Immature natural killer cell (primary cell): ENCODE results near the gene C3orf20. TPM values are rescaled to one million over a fixed set of nuclear protein-coding genes. Genes with fewer than 3 reads are reported as not detected.

Experiments
- DNase-seq, 3 donors: peaks; one replicate each; pipeline ENCODE4 v3.0.0; 2022; ENCODE audit warnings: mixed read lengths in 1 of 3
- H3K27ac Mint-ChIP-seq, 6 donors: one replicate each; pipeline ENCODE4 v1.8.0; 2020; ENCODE audit warnings: mixed read lengths in 6 of 6, mild to moderate bottlenecking in 5 of 6, inconsistent platforms in 4 of 6, moderate library complexity in 3 of 6
- H3K27me3 Mint-ChIP-seq, 3 donors: one replicate each; pipeline ENCODE4 v1.8.0; 2020 to 2021; ENCODE audit warnings: low read depth in 3 of 3, mild to moderate bottlenecking in 3 of 3, mixed read lengths in 3 of 3, moderate library complexity in 3 of 3, inconsistent platforms in 1 of 3
- H3K36me3 Mint-ChIP-seq, 3 donors: one replicate each; pipeline ENCODE4 v1.8.0; 2020; ENCODE audit warnings: mixed read lengths in 3 of 3, inconsistent platforms in 2 of 3, mild to moderate bottlenecking in 2 of 3
- H3K4me1 Mint-ChIP-seq, 2 donors: one replicate each; pipeline ENCODE4 v1.8.0; 2020; ENCODE audit warnings: inconsistent platforms in 2 of 2, mild to moderate bottlenecking in 2 of 2, mixed read lengths in 2 of 2, moderate library complexity in 1 of 2
- H3K4me3 Mint-ChIP-seq, 5 donors: one replicate each; pipeline ENCODE4 v1.8.0; 2020; ENCODE audit warnings: mild to moderate bottlenecking in 5 of 5, mixed read lengths in 5 of 5, inconsistent platforms in 3 of 5, moderate library complexity in 3 of 5
- H3K9me3 Mint-ChIP-seq, 6 donors: one replicate each; pipeline ENCODE4 v1.8.0; 2020; ENCODE audit warnings: mild to moderate bottlenecking in 6 of 6, mixed read lengths in 6 of 6, inconsistent platforms in 4 of 6, moderate library complexity in 3 of 6
- polyA plus RNA-seq, 3 donors: library from polyadenylated mRNA; unstranded; fragments of 300-500 nt; fragmentation: Illumina TruSeq; gene quantifications; one replicate each; pipeline ENCODE4 v1.2.3, GENCODE V29; 2021

The C3orf20 gene
- polyA plus RNA-seq, 3 donors from 2014 or later, result not detected

DNA sequence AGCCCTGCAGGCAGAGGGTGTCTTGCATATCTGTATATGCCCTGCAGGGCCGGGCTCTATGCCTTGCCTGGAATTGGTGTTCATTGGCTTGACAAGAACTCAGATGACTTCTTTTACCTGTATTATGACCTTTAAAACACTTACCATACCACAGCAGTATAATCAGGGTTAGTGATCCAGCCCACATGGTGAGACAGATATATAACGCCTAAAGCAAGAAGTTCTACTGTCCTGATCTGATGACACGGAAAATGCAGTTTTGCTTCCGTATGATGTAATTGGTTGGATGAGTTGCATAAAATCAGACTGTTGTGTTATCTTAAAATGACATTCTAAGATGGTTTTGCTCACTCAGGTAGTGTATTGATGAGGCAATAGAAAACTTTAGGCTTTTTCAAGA, 14.0 kb upstream of the C3orf20 start:
- no peak for DNase-seq
- Mint-ChIP-seq H3K27ac (peak overlapping the region in 1 of 6 donors; percentile 19), H3K36me3 (peaks cover 13 to 72% (median 40%) of the 10 kb centered on the region in 3 donors), H3K4me3 (peak overlapping the region in 1 of 5 donors; percentile 16), H3K4me1 (peaks cover 8 to 21% of the 10 kb centered on the region in 2 donors), H3K27me3 (no peaks in the 10 kb centered on the region), H3K9me3 (no peaks in the 10 kb centered on the region)

DNA sequence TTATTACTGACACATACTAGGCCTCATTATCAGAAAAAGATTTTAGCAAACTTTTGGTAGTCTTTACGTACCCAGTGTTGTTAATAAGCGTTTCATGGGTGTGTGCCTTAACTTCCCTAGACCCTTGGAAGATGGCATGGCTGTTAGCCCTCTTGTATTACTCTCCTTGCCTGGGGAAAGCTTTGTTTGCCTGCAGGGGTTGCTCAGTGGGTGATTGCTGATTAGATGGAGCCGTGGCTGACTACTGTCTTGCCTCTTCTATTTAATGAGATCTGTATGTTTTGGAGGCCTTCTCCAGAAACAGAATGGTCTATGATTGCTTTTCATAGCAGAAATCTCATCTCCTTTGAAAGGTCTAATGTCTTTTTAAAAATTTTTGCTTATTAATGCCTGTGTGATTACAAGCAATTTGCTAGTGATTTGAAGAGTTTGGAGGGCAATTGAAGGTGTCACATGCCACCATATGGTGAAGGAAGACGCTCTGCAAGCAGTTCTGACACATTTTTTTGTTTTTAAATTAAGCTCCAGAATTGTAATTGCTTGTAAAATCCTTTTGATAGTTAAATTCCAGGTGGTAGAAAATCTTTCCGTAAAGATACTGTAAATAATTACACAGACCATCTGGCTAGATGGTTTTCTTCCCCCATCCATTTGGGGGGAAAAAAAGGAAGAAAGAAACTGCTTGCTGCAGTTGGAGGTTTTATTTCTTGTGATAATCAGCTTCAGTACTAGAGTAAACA, 11.4 kb upstream of the C3orf20 start:
- H3K4me1 Mint-ChIP-seq, result peaks cover 0 to 10% of the 10 kb centered on the region in 2 donors
- peaks cover 15 to 72% (median 42%) of the 10 kb centered on the region in 3 donors for H3K36me3 Mint-ChIP-seq
- no peak for DNase-seq
- peak overlapping the region in 2 of 6 donors; percentile 23 to 34 for H3K27ac Mint-ChIP-seq
- peaks cover 0 to 2% (median 0%) of the 10 kb centered on the region in 3 donors for H3K27me3 Mint-ChIP-seq
- H3K9me3 Mint-ChIP-seq, result no peaks in the 10 kb centered on the region
- no peak overlapping the region for H3K4me3 Mint-ChIP-seq

DNA sequence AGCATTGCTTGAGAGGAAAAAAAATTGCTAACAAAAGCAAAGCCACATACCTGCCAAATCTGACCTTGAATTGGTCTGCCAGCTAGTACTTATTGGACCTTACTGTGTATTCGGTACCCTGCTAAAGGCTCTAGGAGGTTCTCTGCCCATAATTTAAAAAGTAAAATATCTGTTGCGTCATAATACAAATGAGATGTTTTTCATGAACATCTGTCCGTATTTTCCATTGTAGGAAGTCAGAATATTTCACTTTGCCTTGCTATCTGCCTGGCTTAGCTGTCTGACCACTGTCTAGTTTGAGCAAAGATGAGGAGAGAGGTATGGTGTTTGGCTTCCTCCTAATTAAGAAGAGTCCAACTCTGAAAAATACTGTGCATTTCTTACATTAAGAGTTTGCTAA, 10.8 kb upstream of the C3orf20 start:
- Mint-ChIP-seq H3K4me1 (peaks cover 0 to 10% of the 10 kb centered on the region in 2 donors), H3K27ac (no peak overlapping the region), H3K9me3 (no peaks in the 10 kb centered on the region), H3K36me3 (peaks cover 15 to 73% (median 42%) of the 10 kb centered on the region in 3 donors), H3K27me3 (peaks cover 0 to 2% (median 0%) of the 10 kb centered on the region in 3 donors), H3K4me3 (no peak overlapping the region)
- DNase-seq, result no peak

DNA sequence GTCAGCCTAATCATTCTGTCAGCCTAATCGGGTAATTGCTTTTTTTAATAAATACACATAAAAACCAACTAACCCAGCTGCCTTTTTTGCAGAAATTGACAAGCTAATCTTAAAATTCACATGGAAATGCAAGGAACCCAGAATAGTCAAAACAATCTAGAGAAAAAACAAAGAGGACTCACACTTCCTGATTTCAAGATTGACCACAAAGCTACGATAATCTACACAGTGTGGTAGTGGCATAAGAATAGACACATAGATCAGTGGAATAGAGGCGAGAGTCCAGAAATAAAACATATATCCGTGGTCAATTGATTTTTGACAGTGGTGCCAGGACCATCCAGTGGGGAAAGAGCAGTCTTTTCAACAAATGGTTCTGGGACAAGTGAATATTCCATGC, 2.4 kb upstream of the C3orf20 start:
- peaks cover 0 to 2% (median 2%) of the 10 kb centered on the region in 3 donors for H3K27me3 Mint-ChIP-seq
- no peak overlapping the region for H3K4me3 Mint-ChIP-seq
- no peak for DNase-seq
- H3K36me3 Mint-ChIP-seq, result peaks cover 11 to 58% (median 32%) of the 10 kb centered on the region in 3 donors
- H3K27ac Mint-ChIP-seq, result peak overlapping the region in 2 of 6 donors; percentile 20 to 34
- no peaks in the 10 kb centered on the region for H3K9me3 Mint-ChIP-seq
- H3K4me1 Mint-ChIP-seq, result no peaks in the 10 kb centered on the region

DNA sequence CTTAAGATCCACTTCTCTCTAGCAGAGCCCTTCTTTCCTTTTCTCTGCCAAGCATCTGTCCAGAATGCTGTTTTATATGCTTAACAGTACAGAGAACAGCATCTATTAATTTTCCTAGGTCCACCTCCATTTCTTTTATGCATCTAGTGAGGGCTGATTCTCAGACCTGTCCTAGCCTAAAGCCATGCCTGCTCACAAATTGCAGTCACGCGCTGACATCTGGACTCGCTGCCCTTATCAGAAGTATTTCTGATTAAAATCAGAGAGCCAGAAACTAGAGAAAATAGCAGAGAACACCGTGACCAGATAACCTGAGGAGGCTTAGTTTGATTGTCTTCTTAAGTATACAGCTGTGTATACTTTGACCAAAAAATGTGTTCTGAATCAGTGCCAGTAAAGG, 1.9 kb downstream of the C3orf20 start:
- H3K27ac Mint-ChIP-seq, result peak overlapping the region in 2 of 6 donors; percentile 31 to 71
- no peak for DNase-seq
- H3K4me3 Mint-ChIP-seq, result no peak overlapping the region
- H3K9me3 Mint-ChIP-seq, result no peaks in the 10 kb centered on the region
- peaks cover 0 to 2% (median 2%) of the 10 kb centered on the region in 3 donors for H3K27me3 Mint-ChIP-seq
- no peaks in the 10 kb centered on the region for H3K4me1 Mint-ChIP-seq
- H3K36me3 Mint-ChIP-seq, result peaks cover 6 to 27% (median 23%) of the 10 kb centered on the region in 3 donors

- Mint-ChIP-seq H3K27ac (no peak overlapping the region), H3K36me3 (peaks cover 0 to 20% (median 18%) of the 10 kb centered on the region in 3 donors), H3K4me3 (no peak overlapping the region), H3K27me3 (peaks cover 0 to 2% (median 2%) of the 10 kb centered on the region in 3 donors), H3K9me3 (no peaks in the 10 kb centered on the region), H3K4me1 (no peaks in the 10 kb centered on the region)
- no peak for DNase-seq
These were observed 3.1 kb downstream of the C3orf20 start for GRCh38 chr3:14678015-14678503.

DNA sequence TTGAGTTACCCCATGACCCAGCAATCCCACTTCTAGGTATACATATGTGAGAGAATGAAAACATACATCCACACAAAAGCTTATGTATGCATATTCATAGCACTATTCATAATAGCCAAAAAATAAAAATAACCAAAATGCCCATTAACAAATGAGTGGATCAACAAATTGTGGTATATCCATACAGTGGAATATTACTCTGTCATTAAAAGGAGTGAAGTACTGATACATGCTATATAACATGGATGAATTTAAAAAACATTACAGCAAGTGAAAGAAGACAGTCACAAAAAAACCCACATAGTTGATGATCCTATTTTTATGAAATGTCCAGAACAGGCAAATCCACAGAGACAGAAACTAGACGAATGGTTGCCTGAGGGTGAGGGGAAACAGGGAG, 5.2 kb downstream of the C3orf20 start:
- Mint-ChIP-seq H3K36me3 (peaks cover 0 to 23% (median 11%) of the 10 kb centered on the region in 3 donors), H3K9me3 (no peaks in the 10 kb centered on the region), H3K27me3 (peaks cover 0 to 3% (median 2%) of the 10 kb centered on the region in 3 donors), H3K4me1 (no peaks in the 10 kb centered on the region), H3K4me3 (no peak overlapping the region), H3K27ac (no peak overlapping the region)
- no peak for DNase-seq

DNA sequence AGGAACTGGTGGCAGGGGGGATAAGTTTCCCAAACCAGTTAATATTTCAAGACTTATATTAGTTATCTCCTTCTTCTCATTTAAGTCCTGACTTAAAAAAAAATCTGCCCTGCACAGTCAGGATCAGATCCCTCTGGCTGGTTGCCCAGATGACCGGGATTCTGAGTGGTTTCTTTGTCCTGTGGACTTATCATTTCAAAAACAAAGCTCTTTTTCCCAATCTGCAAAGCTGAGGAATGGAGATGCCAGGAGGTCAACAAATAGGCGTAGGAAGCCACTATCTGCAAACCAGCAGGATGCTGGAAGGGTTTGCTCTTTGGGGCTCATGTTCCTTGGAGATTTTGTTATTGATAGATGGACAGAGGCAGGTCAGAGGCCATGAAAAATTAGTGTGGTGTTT, 5.8 kb downstream of the C3orf20 start:
- Mint-ChIP-seq H3K36me3 (peaks cover 0 to 23% (median 8%) of the 10 kb centered on the region in 3 donors), H3K27me3 (peaks cover 0 to 2% (median 1%) of the 10 kb centered on the region in 3 donors), H3K4me1 (no peaks in the 10 kb centered on the region), H3K4me3 (no peak overlapping the region), H3K27ac (no peak overlapping the region), H3K9me3 (no peaks in the 10 kb centered on the region)
- DNase-seq, result no peak

DNA sequence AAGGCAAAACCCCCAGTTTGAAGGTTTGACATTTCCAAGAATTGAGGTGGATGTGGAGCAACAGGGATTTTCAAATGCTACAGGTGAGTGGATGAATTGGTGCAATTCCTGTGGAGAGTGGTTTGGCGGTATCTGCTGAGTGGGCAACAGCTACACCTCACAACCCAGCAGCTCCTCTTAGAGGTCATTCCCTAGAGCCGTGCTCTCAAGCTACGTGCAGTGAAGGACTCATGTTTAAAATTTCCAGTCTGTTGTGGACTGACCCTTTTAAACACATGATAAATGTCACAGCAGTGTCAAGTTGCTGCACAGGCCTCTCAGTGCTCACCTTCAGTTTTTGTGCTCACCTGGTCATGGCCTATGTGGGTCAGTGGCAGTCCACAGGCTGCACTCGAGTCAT, 9.5 kb downstream of the C3orf20 start:
- H3K27me3 Mint-ChIP-seq, result peaks cover 0 to 2% (median 1%) of the 10 kb centered on the region in 3 donors
- DNase-seq, result no peak
- peaks cover 0 to 15% (median 8%) of the 10 kb centered on the region in 3 donors for H3K36me3 Mint-ChIP-seq
- no peak overlapping the region for H3K4me3 Mint-ChIP-seq
- H3K27ac Mint-ChIP-seq, result no peak overlapping the region
- peaks cover 9 to 13% of the 10 kb centered on the region in 2 donors for H3K4me1 Mint-ChIP-seq
- H3K9me3 Mint-ChIP-seq, result no peaks in the 10 kb centered on the region

- Mint-ChIP-seq H3K27me3 (peaks cover 0 to 2% (median 1%) of the 10 kb centered on the region in 3 donors), H3K4me3 (no peak overlapping the region), H3K4me1 (peaks cover 11 to 20% of the 10 kb centered on the region in 2 donors), H3K9me3 (no peaks in the 10 kb centered on the region), H3K27ac (no peak overlapping the region), H3K36me3 (peaks cover 0 to 11% (median 6%) of the 10 kb centered on the region in 3 donors)
- DNase-seq, result no peak
These were observed 10.2 kb downstream of the C3orf20 start for GRCh38 chr3:14685179-14685578.

GRCh38 chr3:14687360-14687759, 12.4 kb downstream of the C3orf20 start:
- no peak for DNase-seq
- peaks cover 0 to 2% (median 1%) of the 10 kb centered on the region in 3 donors for H3K27me3 Mint-ChIP-seq
- H3K4me1 Mint-ChIP-seq, result peaks cover 11 to 23% of the 10 kb centered on the region in 2 donors
- H3K27ac Mint-ChIP-seq, result no peak overlapping the region
- H3K9me3 Mint-ChIP-seq, result no peaks in the 10 kb centered on the region
- peaks cover 0 to 9% (median 2%) of the 10 kb centered on the region in 3 donors for H3K36me3 Mint-ChIP-seq
- no peak overlapping the region for H3K4me3 Mint-ChIP-seq

GRCh38 chr3:14688525-14688924, 13.6 kb downstream of the C3orf20 start:
- Mint-ChIP-seq H3K4me1 (peaks cover 11 to 23% of the 10 kb centered on the region in 2 donors), H3K36me3 (peaks cover 0 to 6% (median 0%) of the 10 kb centered on the region in 3 donors), H3K27me3 (peaks cover 0 to 4% (median 2%) of the 10 kb centered on the region in 3 donors), H3K4me3 (peak overlapping the region in 1 of 5 donors; percentile 21), H3K27ac (no peak overlapping the region), H3K9me3 (no peaks in the 10 kb centered on the region)
- DNase-seq, result no peak

- Mint-ChIP-seq H3K9me3 (peaks cover 0 to under 1% (median 0%) of the 10 kb centered on the region in 6 donors), H3K27ac (no peak overlapping the region), H3K4me1 (peaks cover 11 to 23% of the 10 kb centered on the region in 2 donors), H3K36me3 (peaks cover 0 to 9% (median 0%) of the 10 kb centered on the region in 3 donors), H3K27me3 (peaks cover 0 to 5% (median 2%) of the 10 kb centered on the region in 3 donors), H3K4me3 (peak overlapping the region in 1 of 5 donors; percentile 10)
- DNase-seq, result no peak
These were observed 14.5 kb downstream of the C3orf20 start for GRCh38 chr3:14689247-14689980.

DNA sequence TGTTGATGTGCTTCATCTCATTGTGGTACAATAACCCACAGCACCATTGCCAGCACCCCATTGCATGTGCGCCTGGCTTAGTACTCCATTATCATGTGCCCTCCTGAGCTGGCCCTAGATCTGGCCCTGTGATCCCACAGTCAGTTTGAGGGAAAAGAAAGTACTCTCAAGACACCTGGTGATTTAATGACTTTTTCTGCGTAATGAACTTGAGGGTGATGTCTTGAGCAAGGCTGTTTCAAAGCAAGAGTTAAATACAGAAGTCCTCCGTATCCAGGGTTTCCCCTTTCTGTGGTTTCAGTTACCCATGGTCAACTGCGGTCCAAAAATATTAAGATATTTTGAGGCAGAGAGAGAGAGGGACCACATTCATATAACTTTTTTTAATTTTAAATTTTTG, 16.3 kb downstream of the C3orf20 start:
- Mint-ChIP-seq H3K27me3 (peaks cover 0 to 5% (median 2%) of the 10 kb centered on the region in 3 donors), H3K4me3 (no peak overlapping the region), H3K9me3 (peaks cover 0 to 3% (median 0%) of the 10 kb centered on the region in 6 donors), H3K4me1 (peaks cover 11 to 23% of the 10 kb centered on the region in 2 donors), H3K27ac (no peak overlapping the region), H3K36me3 (peaks cover 0 to 16% (median 0%) of the 10 kb centered on the region in 3 donors)
- no peak for DNase-seq
